ENCODE data around the gene PID1.

The PID1 gene

GRCh38 chr2:229059331-229060033, 211.6 kb downstream of the PID1 start:
- DNase-seq, result no peak

GRCh38 chr2:229057976-229058553, 213.0 kb downstream of the PID1 start:
- DNase-seq, result no peak

- no peak for DNase-seq
Observed at GRCh38 chr2:229054311-229054710, 216.8 kb downstream of the PID1 start.

GRCh38 chr2:229051798-229052197, 219.3 kb downstream of the PID1 start:
- no peak for DNase-seq

GRCh38 chr2:229050133-229050532, 221.0 kb downstream of the PID1 start:
- DNase-seq, result no peak

GRCh38 chr2:229048134-229048533, 223.0 kb downstream of the PID1 start:
- no peak for DNase-seq

GRCh38 chr2:229045671-229046070, 225.4 kb downstream of the PID1 start:
- no peak for DNase-seq

- DNase-seq, result no peak
Observed at GRCh38 chr2:229044581-229044980, 226.5 kb downstream of the PID1 start.

GRCh38 chr2:229043681-229044080, 227.4 kb downstream of the PID1 start:
- DNase-seq, result no peak

- DNase-seq, result no peak
Observed at GRCh38 chr2:229042349-229042748, 228.7 kb downstream of the PID1 start.

GRCh38 chr2:229041691-229042090, 229.4 kb downstream of the PID1 start:
- no peak for DNase-seq

GRCh38 chr2:229037621-229038020, 233.5 kb downstream of the PID1 start:
- DNase-seq, result no peak

- no peak for DNase-seq
Observed at GRCh38 chr2:229033816-229034215, 237.3 kb downstream of the PID1 start.

GRCh38 chr2:229032608-229033234, 238.4 kb downstream of the PID1 start:
- DNase-seq, result no peak

- DNase-seq, result no peak
Observed at GRCh38 chr2:229027353-229028105, 243.6 kb downstream of the PID1 start.

GRCh38 chr2:229025653-229026052, 245.4 kb downstream of the PID1 start:
- DNase-seq, result no peak

GRCh38 chr2:229022652-229023051, 248.4 kb downstream of the PID1 start:
- DNase-seq, result no peak

GRCh38 chr2:229022071-229022470, 249.0 kb downstream of the PID1 start:
- no peak for DNase-seq

- no peak for DNase-seq
Observed at GRCh38 chr2:229009816-229010215, 261.3 kb downstream of the PID1 start.

GRCh38 chr2:229003256-229003655, 267.8 kb downstream of the PID1 start:
- DNase-seq, result no peak

GRCh38 chr2:229001196-229001595, 269.9 kb downstream of the PID1 start:
- DNase-seq, result no peak

GRCh38 chr2:228999326-228999725, 271.8 kb downstream of the PID1 start:
- no peak for DNase-seq

GRCh38 chr2:228988786-228989185, 282.3 kb downstream of the PID1 start:
- DNase-seq, result no peak
